Uterus (tissue), 2 donors: Measurements from ENCODE around the gene RIMS3.

ENCODE experiments used
- CTCF ChIP-seq, 4 experiments: fragments of 200-600 bp in 2 of 4; fragments of 450-650 bp in 2 of 4; sonication (generic) in 2 of 4; IDR thresholded peaks; one replicate each; pipeline ENCODE4 v1.5.1; 2016 to 2019; ENCODE audit warnings: antibody characterized with exemption in 4 of 4, mild to moderate bottlenecking in 2 of 4, moderate library complexity in 1 of 4
- POLR2A ChIP-seq, 2 donors: fragments of 450-650 bp; IDR thresholded peaks; one replicate each; pipeline ENCODE4 v1.6.1; 2016; ENCODE audit warnings: antibody characterized with exemption in 2 of 2, mild to moderate bottlenecking in 1 of 2, moderate library complexity in 1 of 2

DNA sequence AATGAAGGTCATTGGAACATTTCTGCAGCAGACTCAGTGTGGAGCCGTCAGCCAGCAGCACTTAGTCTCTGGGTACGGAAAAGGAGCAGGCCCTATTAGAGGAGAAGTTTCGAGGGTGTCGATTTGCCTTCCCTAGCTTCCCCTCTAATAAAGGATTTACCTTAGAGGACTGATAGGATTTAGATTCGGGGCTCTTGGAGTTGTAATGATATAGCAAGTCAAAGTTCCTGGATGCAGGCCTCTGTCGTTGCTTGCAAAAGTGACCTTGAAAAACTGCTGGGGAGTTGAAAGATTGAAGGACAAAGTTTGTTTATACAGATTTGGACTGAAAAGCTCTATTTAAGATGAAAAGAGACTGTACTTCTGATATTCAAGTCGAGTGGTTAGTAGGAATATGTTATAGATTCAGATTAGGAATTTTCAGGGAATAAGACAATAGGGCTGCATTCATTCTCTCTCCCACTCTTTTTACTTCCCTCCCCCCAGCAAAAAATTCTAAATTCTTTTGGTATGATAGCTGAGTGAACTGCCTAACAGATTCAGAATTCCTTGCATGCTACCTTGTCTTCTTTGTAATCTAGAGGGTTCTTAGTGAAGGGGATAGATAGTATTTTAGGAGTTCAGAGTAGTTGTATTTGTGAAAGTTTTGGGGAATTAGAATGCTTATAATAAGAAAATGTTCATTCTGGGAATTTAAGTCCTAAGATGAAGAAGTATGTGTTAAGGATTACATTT is 45.3 kb upstream of the RIMS3 start:
- TF ChIP-seq POLR2A (IDR thresholded peaks at IDR 0.05) (no peak), CTCF (IDR thresholded peaks at IDR 0.05) (no peak)
